HCT116 (cell line): ENCODE results near the gene GABRR2.

ENCODE experiments used
- CBX3 ChIP-seq: IDR thresholded peaks from 2 replicates; pipeline ENCODE4 v1.6.1; 2012; ENCODE audit warnings: low read depth
- EZH2 ChIP-seq: fragments of 200-600 bp; sonication (generic); IDR thresholded peaks from 2 replicates; pipeline ENCODE4 v1.6.1; 2017; ENCODE audit warnings: antibody characterized with exemption, mixed run types
- JUND ChIP-seq: IDR thresholded peaks from 2 replicates; pipeline ENCODE4 v1.6.1; 2012
- POLR2A ChIP-seq: IDR thresholded peaks from 2 replicates; pipeline ENCODE4 v1.7.0; 2011; ENCODE audit warnings: borderline replicate concordance; ENCODE audit not compliant: insufficient read depth, insufficient read length; ENCODE audit errors: extremely low read depth
- RAD21 ChIP-seq: IDR thresholded peaks from 2 replicates; pipeline ENCODE4 v1.6.1; 2012; ENCODE audit warnings: low read depth, mild to moderate bottlenecking
- SP1 ChIP-seq: IDR thresholded peaks from 2 replicates; pipeline ENCODE4 v1.6.1; 2012; ENCODE audit warnings: low read depth
- ZFX ChIP-seq: fragments of 450-650 bp; IDR thresholded peaks from 2 replicates; pipeline ENCODE4 v1.6.1; 2017
- TF ChIP-seq, protein P1 (sequence below), 3 experiments: fragments of 200-600 bp in 1 of 3; sonication (generic) in 1 of 3; IDR thresholded peaks in 2 of 3; conservative IDR thresholded peaks in 1 of 3; 2 replicates each; pipeline ENCODE4 v1.5.1; 2012 to 2017; ENCODE audit warnings: low read depth in 2 of 3, low read length in 2 of 3, antibody characterized with exemption in 1 of 3, borderline replicate concordance in 1 of 3, control low read depth in 1 of 3, mild to moderate bottlenecking in 1 of 3, mixed read lengths in 1 of 3, mixed run types in 1 of 3, moderate library complexity in 1 of 3; ENCODE audit not compliant: insufficient read depth in 1 of 3
- TF ChIP-seq, protein P2 (sequence below): IDR thresholded peaks from 2 replicates; pipeline ENCODE4 v1.6.1; 2011; ENCODE audit warnings: mild to moderate bottlenecking, low read length, moderate library complexity; ENCODE audit not compliant: insufficient replicate concordance; ENCODE audit errors: extremely low read depth

DNA sequence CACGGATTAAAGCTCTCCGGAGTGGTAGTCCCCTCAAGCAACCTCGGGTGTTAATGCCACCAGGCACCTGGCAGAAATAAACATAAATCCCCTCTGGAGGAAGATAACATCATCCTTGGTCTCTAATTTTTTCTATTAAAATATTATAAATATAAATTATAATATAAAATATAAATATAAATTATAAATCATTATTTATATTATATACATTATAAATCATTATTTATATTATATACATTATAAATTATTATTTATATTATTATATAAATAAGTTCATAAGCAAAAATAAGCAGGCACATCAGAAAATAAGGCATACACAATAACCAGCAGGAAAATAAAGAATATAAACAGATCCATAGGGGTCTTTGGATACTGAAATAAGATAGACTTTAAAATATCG is 39.2 kb downstream of the GABRR2 start:
- TF ChIP-seq CBX3: no peak
- no peak for TF ChIP-seq ZFX
- TF ChIP-seq EZH2: no peak
- TF ChIP-seq JUND: no peak
- no peak for TF ChIP-seq RAD21
- TF ChIP-seq POLR2A: no peak
- TF ChIP-seq SP1: no peak
- TF ChIP-seq, protein P1, sequence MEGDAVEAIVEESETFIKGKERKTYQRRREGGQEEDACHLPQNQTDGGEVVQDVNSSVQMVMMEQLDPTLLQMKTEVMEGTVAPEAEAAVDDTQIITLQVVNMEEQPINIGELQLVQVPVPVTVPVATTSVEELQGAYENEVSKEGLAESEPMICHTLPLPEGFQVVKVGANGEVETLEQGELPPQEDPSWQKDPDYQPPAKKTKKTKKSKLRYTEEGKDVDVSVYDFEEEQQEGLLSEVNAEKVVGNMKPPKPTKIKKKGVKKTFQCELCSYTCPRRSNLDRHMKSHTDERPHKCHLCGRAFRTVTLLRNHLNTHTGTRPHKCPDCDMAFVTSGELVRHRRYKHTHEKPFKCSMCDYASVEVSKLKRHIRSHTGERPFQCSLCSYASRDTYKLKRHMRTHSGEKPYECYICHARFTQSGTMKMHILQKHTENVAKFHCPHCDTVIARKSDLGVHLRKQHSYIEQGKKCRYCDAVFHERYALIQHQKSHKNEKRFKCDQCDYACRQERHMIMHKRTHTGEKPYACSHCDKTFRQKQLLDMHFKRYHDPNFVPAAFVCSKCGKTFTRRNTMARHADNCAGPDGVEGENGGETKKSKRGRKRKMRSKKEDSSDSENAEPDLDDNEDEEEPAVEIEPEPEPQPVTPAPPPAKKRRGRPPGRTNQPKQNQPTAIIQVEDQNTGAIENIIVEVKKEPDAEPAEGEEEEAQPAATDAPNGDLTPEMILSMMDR (IDR thresholded peaks at IDR 0.05 in 2 of 3, conservative IDR thresholded peaks at IDR 0.05 in 1 of 3; ENCODE audit: borderline replicate concordance in 1 of 3, insufficient read depth in 1 of 3, low read depth in 2 of 3, low read length in 2 of 3): no peak
- TF ChIP-seq, protein P2, sequence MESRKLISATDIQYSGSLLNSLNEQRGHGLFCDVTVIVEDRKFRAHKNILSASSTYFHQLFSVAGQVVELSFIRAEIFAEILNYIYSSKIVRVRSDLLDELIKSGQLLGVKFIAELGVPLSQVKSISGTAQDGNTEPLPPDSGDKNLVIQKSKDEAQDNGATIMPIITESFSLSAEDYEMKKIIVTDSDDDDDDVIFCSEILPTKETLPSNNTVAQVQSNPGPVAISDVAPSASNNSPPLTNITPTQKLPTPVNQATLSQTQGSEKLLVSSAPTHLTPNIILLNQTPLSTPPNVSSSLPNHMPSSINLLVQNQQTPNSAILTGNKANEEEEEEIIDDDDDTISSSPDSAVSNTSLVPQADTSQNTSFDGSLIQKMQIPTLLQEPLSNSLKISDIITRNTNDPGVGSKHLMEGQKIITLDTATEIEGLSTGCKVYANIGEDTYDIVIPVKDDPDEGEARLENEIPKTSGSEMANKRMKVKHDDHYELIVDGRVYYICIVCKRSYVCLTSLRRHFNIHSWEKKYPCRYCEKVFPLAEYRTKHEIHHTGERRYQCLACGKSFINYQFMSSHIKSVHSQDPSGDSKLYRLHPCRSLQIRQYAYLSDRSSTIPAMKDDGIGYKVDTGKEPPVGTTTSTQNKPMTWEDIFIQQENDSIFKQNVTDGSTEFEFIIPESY: no peak
